Neuronal stem cell (in vitro differentiated cells): ENCODE results near the gene TSPAN14.
A peak's percentile ranks its signal among the peaks of the same experiment; 100 is the strongest.

Source experiments
- DNase-seq: peaks from one replicate; pipeline ENCODE4 v3.0.0-alpha.2; 2013; ENCODE audit warnings: low spot score
- H2AFZ ChIP-seq: one replicate; pipeline ENCODE4 v1.6.1; 2013; ENCODE audit warnings: mild to moderate bottlenecking, low read length, inconsistent platforms
- H2AK5ac ChIP-seq: 2 replicates; pipeline ENCODE4 v1.6.1; 2013; ENCODE audit warnings: low read depth, mild to moderate bottlenecking, inconsistent platforms, low read length, moderate library complexity, mixed read lengths
- H2BK120ac ChIP-seq: 2 replicates; pipeline ENCODE4 v1.6.1; 2013; ENCODE audit warnings: low read depth, mild to moderate bottlenecking, inconsistent platforms, low read length, moderate library complexity, mixed read lengths
- H2BK12ac ChIP-seq: one replicate; pipeline ENCODE4 v1.6.1; 2013; ENCODE audit warnings: low read length, inconsistent platforms
- H2BK15ac ChIP-seq: 2 replicates; pipeline ENCODE4 v1.6.1; 2013; ENCODE audit warnings: mild to moderate bottlenecking, low read length, inconsistent platforms, mixed read lengths
- H2BK5ac ChIP-seq: one replicate; pipeline ENCODE4 v1.6.1; 2013; ENCODE audit warnings: inconsistent platforms, mild to moderate bottlenecking, low read length, moderate library complexity
- H3K14ac ChIP-seq: one replicate; pipeline ENCODE4 v1.6.1; 2013; ENCODE audit warnings: low read length, inconsistent platforms
- H3K18ac ChIP-seq: 2 replicates; pipeline ENCODE4 v1.6.1; 2013; ENCODE audit warnings: low read length, inconsistent platforms
- H3K23ac ChIP-seq: 2 replicates; pipeline ENCODE4 v1.6.1; 2013; ENCODE audit warnings: low read depth, mild to moderate bottlenecking, mixed read lengths, low read length, inconsistent platforms; ENCODE audit not compliant: poor library complexity
- H3K27ac ChIP-seq: replicated peaks from 3 replicates; pipeline ENCODE4 v1.5.1; 2013; ENCODE audit warnings: low read length, inconsistent platforms
- H3K27me3 ChIP-seq, 3 experiments: 2 replicates each; pipeline ENCODE4 v1.6.1; 2013; ENCODE audit warnings: low read length in 3 of 3, mild to moderate bottlenecking in 2 of 3, inconsistent platforms in 1 of 3, low read depth in 1 of 3, mixed read lengths in 1 of 3, moderate library complexity in 1 of 3; ENCODE audit not compliant: control insufficient read depth in 3 of 3, insufficient read depth in 3 of 3
- H3K36me3 ChIP-seq, 2 donors: replicated peaks in 1 of 2; 2 replicates each; pipeline ENCODE4 v1.6.1; 2013; ENCODE audit warnings: low read length in 2 of 2; ENCODE audit not compliant: control insufficient read depth in 2 of 2, insufficient read depth in 2 of 2
- H3K4ac ChIP-seq: 2 replicates; pipeline ENCODE4 v1.6.1; 2013; ENCODE audit warnings: inconsistent platforms, mild to moderate bottlenecking, low read length, moderate library complexity
- H3K4me1 ChIP-seq, 2 donors: 1 replicate in 1 of 2; 2 replicates in 1 of 2; pipeline ENCODE4 v1.6.1; 2013; ENCODE audit warnings: low read length in 2 of 2, low read depth in 1 of 2; ENCODE audit not compliant: control insufficient read depth in 2 of 2, insufficient read depth in 1 of 2
- H3K4me2 ChIP-seq: one replicate; pipeline ENCODE4 v1.6.1; 2013; ENCODE audit warnings: mild to moderate bottlenecking, low read length, inconsistent platforms; ENCODE audit not compliant: insufficient read depth, poor library complexity, severe bottlenecking
- H3K4me3 ChIP-seq, 2 donors: 2 replicates each; pipeline ENCODE4 v1.5.1; 2013; ENCODE audit warnings: low read length in 2 of 2, mild to moderate bottlenecking in 2 of 2, inconsistent platforms in 1 of 2, moderate library complexity in 1 of 2
- H3K79me1 ChIP-seq: one replicate; pipeline ENCODE4 v1.6.1; 2013; ENCODE audit warnings: low read depth, mild to moderate bottlenecking, inconsistent platforms, low read length, moderate library complexity
- H3K9ac ChIP-seq: one replicate; pipeline ENCODE4 v1.6.1; 2013; ENCODE audit warnings: mild to moderate bottlenecking, low read depth, low read length, inconsistent platforms; ENCODE audit not compliant: poor library complexity
- H3K9me3 ChIP-seq, 2 donors: replicated peaks in 1 of 2; 2 replicates each; pipeline versions ENCODE3 to v1.6.1; 2013; ENCODE audit warnings: low read length in 2 of 2, mild to moderate bottlenecking in 2 of 2, inconsistent platforms in 1 of 2, low read depth in 1 of 2, mixed read lengths in 1 of 2, moderate library complexity in 1 of 2; ENCODE audit not compliant: control insufficient read depth in 2 of 2, insufficient read depth in 1 of 2
- H4K8ac ChIP-seq: one replicate; pipeline ENCODE4 v1.6.1; 2013; ENCODE audit warnings: low read depth, mild to moderate bottlenecking, inconsistent platforms, low read length, moderate library complexity
- H4K91ac ChIP-seq: one replicate; pipeline ENCODE4 v1.6.1; 2013; ENCODE audit warnings: low read length, low read depth, mild to moderate bottlenecking, inconsistent platforms; ENCODE audit not compliant: poor library complexity
- WGBS, 2 donors: extraction: QIAGEN DNeasy Blood & Tissue Kit; methylation state at CpG; one replicate each; pipeline ENCODE4 v1.1.7; 2013; ENCODE audit warnings: missing lambda C conversion rate in 2 of 2, mixed read lengths in 1 of 2; ENCODE audit not compliant: insufficient read length in 2 of 2, insufficient replicate concordance in 1 of 2; ENCODE audit errors: extremely low coverage in 2 of 2; 5-methylcytosine and 5-hydroxymethylcytosine counted together

TSPAN14 gene

DNA sequence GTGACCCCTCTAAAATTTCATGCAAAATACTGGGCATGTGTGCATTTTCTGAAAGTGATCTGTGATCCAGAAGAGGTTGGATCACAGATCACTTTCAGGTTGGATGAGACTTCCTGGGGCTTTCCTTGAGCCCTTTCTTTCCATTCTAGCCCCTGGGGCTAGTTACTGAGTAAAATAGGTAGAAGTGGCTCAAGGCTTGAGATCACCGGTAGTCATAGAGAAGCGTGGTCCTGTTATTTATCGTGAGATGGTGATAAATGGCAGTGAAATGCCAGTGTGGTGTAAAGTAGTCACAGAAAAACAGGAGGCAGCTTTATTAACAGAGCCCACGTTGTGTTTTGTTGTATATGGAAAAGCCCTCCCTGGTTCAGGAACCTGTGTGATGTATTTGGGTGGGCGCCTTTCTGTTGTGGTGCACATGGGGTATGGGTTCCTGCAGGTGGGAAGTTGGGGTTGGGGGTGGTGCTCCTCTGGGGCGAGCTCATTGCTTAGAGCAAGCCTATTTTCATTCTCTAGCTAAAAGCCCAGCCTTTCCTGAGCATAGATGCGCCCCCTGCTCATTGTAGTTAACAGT is 49.6 kb downstream of the TSPAN14 start:
- peaks cover 11 to 60% of the 10 kb centered on the region in 2 donors for H3K36me3 ChIP-seq
- H3K18ac ChIP-seq = no peak overlapping the region
- H3K4me2 ChIP-seq = no peak overlapping the region
- H2BK12ac ChIP-seq = no peak overlapping the region
- H3K14ac ChIP-seq = no peak overlapping the region
- no peak overlapping the region for H2BK5ac ChIP-seq
- H3K27ac ChIP-seq = peak overlapping the region; percentile 2
- no peak overlapping the region for H2AK5ac ChIP-seq
- no peak overlapping the region for H2AFZ ChIP-seq
- no peak for DNase-seq
- H3K4ac ChIP-seq = no peak overlapping the region
- H4K91ac ChIP-seq = no peak overlapping the region
- no peaks in the 10 kb centered on the region for H3K9me3 ChIP-seq
- H3K79me1 ChIP-seq = peaks cover 24% of the 10 kb centered on the region
- no peak overlapping the region for H2BK15ac ChIP-seq
- no peak overlapping the region for H3K4me3 ChIP-seq
- H3K27me3 ChIP-seq = no peaks in the 10 kb centered on the region
- H4K8ac ChIP-seq = no peak overlapping the region
- no peak overlapping the region for H2BK120ac ChIP-seq
- no peak overlapping the region for H3K23ac ChIP-seq
- H3K9ac ChIP-seq = no peak overlapping the region
- no CpG with 5 or more reads among the region's 7 CpGs for WGBS, 2 donors
- peaks cover 30 to 49% of the 10 kb centered on the region in 2 donors for H3K4me1 ChIP-seq

DNA sequence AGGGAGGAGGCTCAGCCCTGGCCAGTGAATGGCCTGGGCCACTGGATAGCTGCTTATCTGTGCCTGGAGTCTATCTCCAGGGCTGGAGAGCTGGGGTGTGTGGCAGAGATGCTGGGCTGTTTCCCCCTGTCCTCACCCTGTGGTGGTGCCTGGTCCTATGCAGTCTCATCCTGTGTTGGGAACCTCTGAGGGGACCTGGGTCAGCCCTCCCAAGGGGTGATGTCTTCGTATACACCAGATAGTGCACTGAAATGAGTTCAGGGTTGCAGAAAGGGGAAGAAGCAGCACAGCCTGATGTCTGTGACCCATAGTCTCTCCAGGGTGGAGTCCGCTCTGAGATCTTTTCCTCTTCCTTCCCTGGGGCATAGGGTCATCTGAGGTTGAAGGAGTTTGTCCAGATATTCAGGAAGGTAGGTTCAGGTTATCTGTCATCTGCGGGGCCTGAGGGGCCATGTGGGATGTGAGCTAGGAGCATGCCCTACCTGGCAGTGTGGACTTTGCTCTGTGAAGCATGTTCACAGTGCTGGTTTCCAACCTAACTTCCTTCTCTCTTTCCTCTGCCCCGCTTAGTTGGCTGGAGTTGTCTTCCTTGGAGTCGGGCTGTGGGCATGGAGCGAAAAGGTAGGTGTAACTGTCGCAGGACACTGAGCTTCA is 50.2 kb downstream of the TSPAN14 start:
- Histone ChIP-seq H2BK15ac (no peak overlapping the region), H3K4me3 (no peak overlapping the region), H2BK5ac (no peak overlapping the region), H3K27ac (no peak overlapping the region), H2AK5ac (no peak overlapping the region), H2AFZ (no peak overlapping the region), H3K9me3 (no peaks in the 10 kb centered on the region), H3K23ac (no peak overlapping the region), H3K18ac (peak overlapping the region; percentile 32), H4K8ac (no peak overlapping the region), H3K4ac (no peak overlapping the region), H3K4me2 (no peak overlapping the region), H3K79me1 (peaks cover 23% of the 10 kb centered on the region), H2BK12ac (no peak overlapping the region), H2BK120ac (no peak overlapping the region), H3K9ac (no peak overlapping the region), H4K91ac (no peak overlapping the region), H3K27me3 (no peaks in the 10 kb centered on the region), H3K4me1 (peaks cover 24 to 44% of the 10 kb centered on the region in 2 donors), H3K36me3 (peaks cover 14 to 61% of the 10 kb centered on the region in 2 donors), H3K14ac (no peak overlapping the region)
- no CpG with 5 or more reads among the region's 7 CpGs for WGBS, 2 donors
- DNase-seq = peak; percentile 29

DNA sequence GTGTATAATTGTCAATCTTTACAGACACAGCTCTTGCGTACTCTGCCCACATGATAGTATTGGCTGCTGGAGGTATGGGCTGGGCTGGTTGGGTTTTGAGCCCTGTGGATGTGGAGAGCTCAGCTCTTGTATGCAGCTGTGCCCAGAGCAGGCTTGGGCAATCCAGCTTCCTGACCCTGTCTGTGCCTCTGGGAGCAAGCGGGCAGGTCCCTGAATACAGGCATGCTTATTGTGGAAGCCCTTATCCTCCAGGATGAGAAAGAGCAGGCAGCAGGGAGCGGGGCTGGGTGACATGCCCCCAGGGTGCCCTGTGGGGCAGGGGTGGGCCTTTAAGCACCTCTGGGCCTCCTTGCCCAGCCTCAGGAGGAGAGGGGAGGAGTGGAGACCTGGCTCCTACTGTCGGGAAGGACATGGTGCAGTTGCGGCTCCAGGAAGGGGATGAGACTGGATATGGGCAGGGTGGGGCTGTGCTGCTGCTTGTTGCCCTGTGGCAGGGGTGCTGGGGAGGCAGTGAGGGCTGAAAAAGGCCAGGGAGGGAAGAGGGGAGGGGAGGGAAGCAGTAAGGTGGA is 50.9 kb downstream of the TSPAN14 start:
- WGBS, 2 donors = no CpG with 5 or more reads among the region's 5 CpGs
- Histone ChIP-seq H3K79me1 (peaks cover 23% of the 10 kb centered on the region), H3K9ac (no peak overlapping the region), H3K9me3 (no peaks in the 10 kb centered on the region), H3K27me3 (no peaks in the 10 kb centered on the region), H2AK5ac (peak overlapping the region; percentile 53), H3K36me3 (peaks cover 20 to 61% of the 10 kb centered on the region in 2 donors), H4K91ac (no peak overlapping the region), H3K4me1 (peaks cover 18 to 37% of the 10 kb centered on the region in 2 donors), H3K4me3 (no peak overlapping the region), H4K8ac (no peak overlapping the region), H2AFZ (no peak overlapping the region), H3K4ac (no peak overlapping the region), H2BK15ac (no peak overlapping the region), H3K14ac (no peak overlapping the region), H3K27ac (no peak overlapping the region), H2BK12ac (no peak overlapping the region), H3K4me2 (no peak overlapping the region), H2BK120ac (no peak overlapping the region), H3K18ac (peak overlapping the region; percentile 62), H3K23ac (peak overlapping the region; percentile 6), H2BK5ac (no peak overlapping the region)
- DNase-seq = no peak

DNA sequence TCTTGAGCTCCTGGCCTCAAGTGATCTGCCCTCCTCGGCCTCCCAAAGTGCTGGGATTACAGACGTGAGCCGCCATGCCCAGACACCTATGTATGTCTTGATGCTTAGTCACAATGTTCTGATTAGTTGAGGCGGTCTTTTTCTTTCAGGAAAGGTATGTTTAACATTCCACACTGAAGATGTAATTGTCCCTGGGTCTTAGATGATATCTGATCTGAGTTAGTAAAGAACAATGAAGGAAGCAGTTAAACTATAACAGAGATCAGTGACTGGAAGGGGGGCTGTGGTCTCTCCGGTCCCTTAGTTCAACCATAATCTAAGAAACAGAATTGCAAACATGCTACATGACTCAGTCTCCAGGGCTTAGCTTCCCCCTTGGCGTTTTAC is 52.1 kb downstream of the TSPAN14 start:
- Histone ChIP-seq H3K9me3 (no peaks in the 10 kb centered on the region), H3K36me3 (peaks cover 22 to 69% of the 10 kb centered on the region in 2 donors), H2BK5ac (no peak overlapping the region), H3K4ac (no peak overlapping the region), H3K18ac (no peak overlapping the region), H4K8ac (no peak overlapping the region), H2AK5ac (no peak overlapping the region), H2AFZ (no peak overlapping the region), H4K91ac (no peak overlapping the region), H3K4me1 (peaks cover 18 to 34% of the 10 kb centered on the region in 2 donors), H3K9ac (no peak overlapping the region), H3K27ac (no peak overlapping the region), H3K79me1 (peaks cover 23% of the 10 kb centered on the region), H3K27me3 (no peaks in the 10 kb centered on the region), H3K14ac (no peak overlapping the region), H3K4me3 (no peak overlapping the region), H2BK120ac (no peak overlapping the region), H3K4me2 (no peak overlapping the region), H3K23ac (no peak overlapping the region), H2BK15ac (no peak overlapping the region), H2BK12ac (no peak overlapping the region)
- DNase-seq = no peak
- WGBS, 2 donors = no CpG with 5 or more reads among the region's 6 CpGs
